NB4 (cell line): ENCODE measurements around the gene FCMR.

Source experiments
- CTCF ChIP-seq: IDR thresholded peaks from one replicate; pipeline ENCODE4 v1.5.1; 2012; ENCODE audit warnings: low read depth, low read length
- MAX ChIP-seq: IDR thresholded peaks from 2 replicates; pipeline ENCODE4 v1.6.1; 2011; ENCODE audit warnings: low read depth, low read length
- POLR2A ChIP-seq: IDR thresholded peaks from 2 replicates; pipeline ENCODE4 v1.6.1; 2011; ENCODE audit warnings: mild to moderate bottlenecking; ENCODE audit not compliant: insufficient read length; ENCODE audit errors: extremely low read depth

DNA sequence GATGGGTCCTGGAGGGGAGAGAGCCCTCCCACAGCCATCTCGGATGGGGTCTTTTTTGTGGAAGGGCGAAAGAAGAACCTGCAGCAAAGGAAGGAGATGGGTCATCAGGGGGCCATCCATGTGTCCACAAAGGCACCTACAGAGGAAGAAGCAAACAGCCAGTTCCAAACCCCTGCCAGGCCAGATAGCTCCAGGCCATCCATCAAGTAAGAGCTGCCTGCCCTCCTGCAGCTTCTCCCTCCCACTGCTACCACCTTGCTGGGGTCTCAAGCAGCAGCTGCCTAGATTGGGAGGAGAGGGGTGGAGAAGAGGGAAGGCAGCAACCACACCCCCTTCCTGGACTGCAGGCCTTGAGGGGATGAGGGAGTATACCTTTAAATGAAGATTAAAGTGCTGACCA is 44.0 kb upstream of the FCMR start:
- no peak for TF ChIP-seq CTCF
- TF ChIP-seq POLR2A = no peak
- no peak for TF ChIP-seq MAX
